SK-N-MC (cell line): ENCODE data around the gene TPSB2.
"Not testable (repeated sequence)": the region's sequence is repeated elsewhere in the genome, so short reads cannot be mapped to it uniquely, and the experiment has no call there.

Experiments used
- EZH2 ChIP-seq: fragments of 200-600 bp; sonication (generic); IDR thresholded peaks from one replicate; pipeline ENCODE4 v1.6.1; 2017; ENCODE audit warnings: antibody characterized with exemption
- POLR2AphosphoS5 ChIP-seq: IDR thresholded peaks from 2 replicates; pipeline ENCODE4 v1.6.1; 2012; ENCODE audit warnings: mild to moderate bottlenecking, low read depth, low read length, borderline replicate concordance

GRCh38 chr16:1230084-1230470 is at the start of gene TPSB2:
- not testable (repeated sequence) for TF ChIP-seq EZH2, POLR2AphosphoS5
